KOPT-K1 (cell line): ENCODE results near the gene SPATA1.

Experiments
- H3K27ac ChIP-seq: fragments of 200-600 bp; sonication (generic); 2 replicates; pipeline ENCODE4 v1.5.1; 2016; ENCODE audit warnings: antibody characterized with exemption, mild to moderate bottlenecking, low read depth, low read length; ENCODE audit not compliant: poor library complexity, severe bottlenecking
- H3K36me3 ChIP-seq: fragments of 200-600 bp; sonication (generic); 2 replicates; pipeline ENCODE4 v1.5.1; 2017; ENCODE audit warnings: antibody characterized with exemption, mild to moderate bottlenecking, low read length, moderate library complexity; ENCODE audit not compliant: insufficient read depth
- H3K9me3 ChIP-seq: fragments of 200-600 bp; sonication (generic); 2 replicates; pipeline ENCODE4 v1.5.1; 2017; ENCODE audit warnings: antibody characterized with exemption, low read length, mild to moderate bottlenecking; ENCODE audit not compliant: insufficient read depth, poor library complexity, severe bottlenecking

The SPATA1 gene

DNA sequence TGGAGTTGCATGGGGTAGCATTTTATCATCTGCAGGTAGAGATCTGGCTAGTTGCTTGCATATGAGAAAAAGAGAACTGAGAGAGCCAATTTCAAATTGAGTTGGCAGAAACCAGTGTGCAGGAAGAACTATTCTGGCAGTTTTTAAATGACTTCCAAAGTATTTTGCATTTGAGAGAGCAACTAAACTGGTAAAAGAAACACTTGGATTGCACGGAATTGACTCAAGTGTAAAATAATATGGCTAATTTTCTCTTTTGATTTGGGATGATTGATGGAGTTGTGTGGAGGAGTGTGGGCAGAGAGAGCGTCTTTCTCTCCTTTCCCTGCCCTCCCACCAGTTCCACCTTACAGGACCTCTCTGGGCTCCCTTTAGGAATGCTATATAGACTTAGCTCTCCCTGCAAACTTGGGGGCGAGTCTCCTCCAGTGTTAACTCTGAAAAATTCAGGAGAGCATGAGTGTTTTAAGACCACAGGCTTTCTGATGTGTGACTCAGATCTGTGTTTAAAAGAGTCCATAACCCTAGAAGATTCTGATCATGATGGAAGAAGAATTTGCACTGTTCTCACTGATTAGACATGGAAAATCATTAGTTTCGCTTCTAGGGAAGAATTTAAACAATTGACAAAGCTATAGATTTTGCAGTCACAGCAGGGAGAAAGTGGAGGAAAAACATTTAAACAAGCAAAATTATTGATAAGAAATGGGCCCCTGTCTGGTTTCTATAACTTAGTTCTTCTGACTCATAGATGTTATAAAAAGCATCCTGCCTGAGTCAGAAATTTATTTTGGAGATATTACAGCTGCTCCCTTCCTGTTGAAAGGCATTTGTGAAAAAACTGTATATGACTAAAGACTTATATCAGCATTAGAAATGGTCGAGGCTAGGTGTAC is 92.9 kb downstream of the SPATA1 start:
- Histone ChIP-seq H3K36me3 (no peaks in the 10 kb centered on the region), H3K27ac (no peak overlapping the region), H3K9me3 (no peaks in the 10 kb centered on the region)

DNA sequence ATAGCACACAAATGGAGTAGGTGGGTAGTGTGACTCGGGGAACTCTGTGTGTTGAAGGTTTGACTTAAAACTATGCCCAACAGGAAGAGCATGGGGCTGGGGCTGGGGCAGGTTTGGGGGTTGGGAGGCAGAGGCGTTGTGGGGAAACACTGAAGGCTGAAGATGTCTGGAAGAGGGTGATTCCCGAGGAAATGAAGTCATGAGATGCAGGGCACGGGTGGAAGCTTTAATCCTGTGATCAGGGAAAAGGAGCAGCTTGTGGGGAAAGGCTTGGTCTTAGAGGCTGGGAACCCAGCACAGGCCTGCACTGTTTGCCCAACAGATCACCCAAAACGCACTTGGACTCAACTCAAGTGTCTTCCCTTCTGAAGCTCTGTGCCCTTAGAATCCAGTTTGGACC is 94.6 kb downstream of the SPATA1 start:
- Histone ChIP-seq H3K27ac (no peak overlapping the region), H3K9me3 (peaks cover 13% of the 10 kb centered on the region)

DNA sequence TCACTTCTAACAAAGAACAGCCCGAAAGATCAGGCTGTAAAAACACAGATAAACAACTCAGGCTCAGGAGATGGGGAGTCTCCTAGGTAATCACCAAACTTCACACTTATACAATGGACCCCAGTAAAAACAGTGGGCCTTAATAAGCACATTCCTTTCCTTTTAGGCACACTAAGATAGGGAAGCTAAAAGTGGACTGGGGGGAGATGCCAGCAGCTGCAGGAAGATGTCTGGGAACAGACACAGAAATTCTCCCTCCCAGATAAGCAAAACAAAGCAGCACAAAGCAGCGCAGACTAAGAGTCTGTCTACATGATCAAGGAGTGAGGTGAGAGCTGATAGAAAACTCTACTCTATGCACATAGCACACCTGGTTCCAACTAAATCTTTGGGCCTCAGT is 97.0 kb downstream of the SPATA1 start:
- no peak overlapping the region for H3K27ac ChIP-seq
- H3K36me3 ChIP-seq: no peaks in the 10 kb centered on the region
- peaks cover 16% of the 10 kb centered on the region for H3K9me3 ChIP-seq

More for the DNA sequence above, 94.6 kb downstream of the SPATA1 start:
- no peaks in the 10 kb centered on the region for H3K36me3 ChIP-seq

DNA sequence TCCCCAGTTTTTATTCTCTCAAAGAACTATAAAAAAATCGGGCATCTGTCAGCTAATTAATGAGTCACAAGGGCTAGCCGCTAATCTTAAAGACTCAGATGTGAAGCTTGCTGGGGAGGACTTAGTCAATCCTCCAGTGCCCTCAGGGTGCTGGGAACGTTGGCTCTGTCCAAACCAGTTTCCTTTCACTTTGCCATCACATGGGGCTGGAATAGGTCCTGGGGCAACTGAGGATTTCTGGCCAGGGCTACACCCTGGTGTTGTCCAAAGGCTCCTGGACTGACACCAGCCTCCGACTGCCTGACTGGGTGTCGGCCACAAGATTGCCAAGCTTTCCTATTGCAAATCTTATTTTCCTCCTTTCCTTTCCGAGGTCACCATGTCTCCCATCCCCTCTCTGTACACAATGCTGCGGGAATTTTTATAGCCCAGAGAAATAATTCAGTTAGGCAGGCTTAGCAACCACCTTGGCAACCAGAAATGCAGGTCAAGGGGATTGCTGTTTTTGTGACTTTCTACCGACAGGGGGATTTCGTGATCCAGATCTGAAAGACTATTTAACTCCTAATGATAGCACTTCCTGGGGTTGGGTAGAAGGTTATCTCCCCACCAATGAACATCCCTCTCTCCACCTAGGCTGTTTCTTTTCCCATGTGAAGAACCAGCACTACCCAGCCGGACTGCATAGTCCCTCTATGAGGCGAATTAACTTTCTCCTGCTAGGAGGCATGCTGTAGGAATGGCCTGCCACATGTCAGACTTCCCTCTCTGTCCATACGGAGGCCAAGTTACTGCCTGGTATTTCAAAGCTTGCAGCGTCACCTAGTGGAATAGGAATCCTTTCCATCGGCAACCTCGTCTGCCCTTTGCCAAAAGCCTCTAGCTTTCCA is 98.0 kb downstream of the SPATA1 start:
- H3K36me3 ChIP-seq: no peaks in the 10 kb centered on the region
- H3K9me3 ChIP-seq: peaks cover 16% of the 10 kb centered on the region
- no peak overlapping the region for H3K27ac ChIP-seq

DNA sequence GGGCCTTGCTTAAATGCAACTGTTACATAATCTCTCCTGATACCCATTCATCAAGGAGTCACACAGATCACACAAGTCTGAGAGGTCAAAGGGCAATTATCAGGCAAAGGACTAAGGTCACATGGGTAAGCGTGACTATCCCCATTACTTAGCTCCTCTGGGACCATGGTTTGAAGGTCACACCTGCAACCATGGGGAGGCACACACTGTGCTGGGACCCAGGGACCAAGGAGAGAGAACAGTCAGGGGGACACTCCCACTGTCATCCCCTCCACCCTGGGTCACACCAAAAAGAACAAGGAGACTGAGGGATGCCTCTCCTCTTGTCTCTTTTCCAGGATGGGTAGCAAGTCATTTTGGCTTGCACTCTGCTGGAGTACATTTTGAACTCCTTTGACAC is 99.0 kb downstream of the SPATA1 start:
- Histone ChIP-seq H3K9me3 (peaks cover 16% of the 10 kb centered on the region), H3K36me3 (no peaks in the 10 kb centered on the region), H3K27ac (no peak overlapping the region)

DNA sequence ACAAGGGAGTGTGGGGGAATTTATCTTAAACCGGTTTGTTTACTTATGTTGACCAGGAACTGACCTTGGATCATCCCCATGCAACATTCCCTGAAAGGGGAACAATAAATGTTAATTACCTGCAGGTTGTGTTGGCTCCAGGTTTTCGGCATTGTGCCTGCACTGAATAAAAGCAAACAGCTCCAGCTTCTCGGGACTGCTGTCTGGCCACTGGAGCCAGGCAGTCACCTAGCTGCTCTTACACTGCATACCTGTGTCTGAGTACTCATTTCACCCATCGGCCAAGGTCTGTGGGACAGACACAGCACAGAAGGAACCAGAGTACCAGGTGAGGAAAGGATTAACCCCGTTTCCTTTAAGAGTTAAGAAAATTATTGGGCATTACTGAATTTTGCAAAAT is 100.8 kb downstream of the SPATA1 start:
- Histone ChIP-seq H3K27ac (no peak overlapping the region), H3K9me3 (peaks cover 30% of the 10 kb centered on the region), H3K36me3 (no peaks in the 10 kb centered on the region)

DNA sequence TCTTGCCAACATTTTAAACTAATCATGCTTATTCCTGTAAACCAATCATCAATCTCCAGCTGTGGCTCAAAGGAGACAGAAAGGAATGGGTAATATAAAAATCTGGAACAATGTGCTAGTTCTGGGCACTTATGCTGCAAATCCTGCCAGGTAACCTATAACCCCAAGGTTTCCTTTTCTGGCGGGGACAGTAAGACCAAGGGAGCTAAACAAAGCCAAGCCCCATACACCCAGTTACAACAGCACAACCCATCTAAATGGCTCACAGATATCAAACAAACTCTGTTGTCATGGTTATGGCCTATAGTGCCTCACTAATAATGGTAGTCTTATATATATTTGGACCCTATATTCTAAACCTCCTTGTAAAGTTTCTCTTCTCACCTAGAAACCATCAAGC is 104.9 kb downstream of the SPATA1 start:
- no peaks in the 10 kb centered on the region for H3K36me3 ChIP-seq
- no peak overlapping the region for H3K27ac ChIP-seq
- H3K9me3 ChIP-seq: peaks cover 27% of the 10 kb centered on the region

DNA sequence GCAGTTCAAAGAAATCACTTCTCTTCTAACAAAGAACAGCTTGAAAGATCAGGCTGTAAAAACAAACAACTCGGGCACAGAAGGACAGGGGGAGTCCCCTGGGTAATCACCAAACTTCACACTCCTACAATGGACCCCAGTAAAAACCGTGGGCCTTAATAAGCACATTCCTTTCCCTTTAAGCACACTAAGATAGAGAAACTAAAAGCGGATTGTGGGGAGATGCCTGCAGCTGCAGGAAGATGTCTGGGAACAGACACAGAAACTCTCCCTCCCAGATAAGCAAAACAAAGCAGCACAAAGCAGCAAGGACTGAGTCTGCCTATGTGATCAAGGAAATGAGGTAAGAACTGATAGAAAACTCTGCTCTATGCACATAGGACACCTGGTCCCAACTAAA is 105.6 kb downstream of the SPATA1 start:
- no peak overlapping the region for H3K27ac ChIP-seq
- peaks cover 27% of the 10 kb centered on the region for H3K9me3 ChIP-seq
- H3K36me3 ChIP-seq: no peaks in the 10 kb centered on the region

DNA sequence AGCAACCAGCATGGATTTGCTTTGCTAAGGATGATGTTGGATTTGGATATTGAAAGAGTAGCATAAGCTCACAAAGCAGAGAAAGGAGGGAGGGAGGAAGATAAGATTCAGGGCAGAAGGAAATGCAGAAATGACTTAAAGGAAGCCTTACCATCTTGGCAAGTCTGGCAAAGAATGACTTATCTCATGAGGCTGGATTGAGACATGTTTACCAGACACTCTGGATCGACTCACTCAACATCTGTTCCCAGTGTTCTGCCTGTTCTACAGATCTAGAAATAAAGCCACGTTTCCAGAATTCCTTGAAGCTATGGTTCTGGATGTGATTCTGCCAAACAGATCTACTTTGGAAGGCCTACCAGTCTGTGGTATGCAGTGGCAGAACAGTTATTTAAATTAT is 106.8 kb downstream of the SPATA1 start:
- no peaks in the 10 kb centered on the region for H3K36me3 ChIP-seq
- no peak overlapping the region for H3K27ac ChIP-seq
- H3K9me3 ChIP-seq: peaks cover 27% of the 10 kb centered on the region

DNA sequence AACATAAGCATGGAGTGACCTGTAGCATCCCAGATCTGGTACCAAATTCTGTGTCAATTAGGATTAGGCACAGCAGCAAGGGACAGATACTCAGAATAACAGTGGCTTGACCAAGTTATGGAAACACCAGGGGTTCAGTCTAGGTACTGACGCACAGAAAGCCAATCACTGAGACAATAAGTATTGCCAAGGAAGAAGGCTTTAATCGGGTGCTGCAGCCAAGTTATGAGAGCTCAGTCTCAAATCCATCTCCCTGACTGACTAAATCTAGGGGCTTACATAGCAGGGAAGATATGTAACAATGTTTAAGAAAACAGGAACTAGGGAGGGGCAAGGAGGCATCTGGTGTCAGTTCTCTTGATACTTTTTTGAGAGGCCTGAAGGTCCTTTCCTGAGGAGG is 107.7 kb downstream of the SPATA1 start:
- H3K27ac ChIP-seq: no peak overlapping the region
- H3K36me3 ChIP-seq: no peaks in the 10 kb centered on the region
- peaks cover 27% of the 10 kb centered on the region for H3K9me3 ChIP-seq

DNA sequence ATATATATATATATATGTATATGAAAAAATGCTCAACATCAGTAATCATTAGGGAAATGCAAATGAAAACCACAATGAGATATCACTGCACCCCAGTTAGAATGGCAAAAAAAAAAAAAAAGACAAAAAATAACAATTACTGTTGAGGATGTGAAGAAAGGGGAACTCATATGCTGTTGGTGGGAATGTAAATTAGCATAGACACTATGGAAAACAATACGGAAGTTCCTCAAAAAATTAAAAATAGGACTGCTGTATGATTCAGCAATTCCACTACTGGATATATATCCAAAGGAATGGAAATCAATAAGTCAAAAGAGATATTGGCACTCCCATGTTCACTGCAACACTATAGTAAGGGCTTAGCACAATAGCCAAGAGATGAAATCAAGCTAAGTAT is 109.6 kb downstream of the SPATA1 start:
- Histone ChIP-seq H3K27ac (no peak overlapping the region), H3K9me3 (peaks cover 22% of the 10 kb centered on the region), H3K36me3 (no peaks in the 10 kb centered on the region)
